Measurements from ENCODE around the gene SLC31A2.

SLC31A2 gene

GRCh38 chr9:113192455-113192854 lies 41.6 kb downstream of the SLC31A2 start:
- H3K27ac ChIP-seq = no peak overlapping the region
- TF ChIP-seq CTCF (IDR thresholded peaks at IDR 0.05) (no peak), ZFX (IDR thresholded peaks at IDR 0.05; ENCODE audit: borderline replicate concordance) (no peak)

GRCh38 chr9:113199683-113200329 lies 49.0 kb downstream of the SLC31A2 start:
- no peak for TF ChIP-seq CTCF (IDR thresholded peaks at IDR 0.05)
- no peak for TF ChIP-seq ZFX (IDR thresholded peaks at IDR 0.05; ENCODE audit: borderline replicate concordance)
- H3K27ac ChIP-seq = no peak overlapping the region

- no peak overlapping the region for H3K27ac ChIP-seq
- TF ChIP-seq ZFX (IDR thresholded peaks at IDR 0.05; ENCODE audit: borderline replicate concordance) = no peak
- TF ChIP-seq CTCF (IDR thresholded peaks at IDR 0.05) = no peak
These were observed 54.6 kb downstream of the SLC31A2 start for GRCh38 chr9:113205432-113205831.

GRCh38 chr9:113205861-113206260 lies 55.1 kb downstream of the SLC31A2 start:
- no peak for TF ChIP-seq CTCF (IDR thresholded peaks at IDR 0.05)
- no peak for TF ChIP-seq ZFX (IDR thresholded peaks at IDR 0.05; ENCODE audit: borderline replicate concordance)
- H3K27ac ChIP-seq = no peak overlapping the region

GRCh38 chr9:113210815-113211214 lies 60.0 kb downstream of the SLC31A2 start:
- no peak for TF ChIP-seq CTCF (IDR thresholded peaks at IDR 0.05)
- TF ChIP-seq ZFX (IDR thresholded peaks at IDR 0.05; ENCODE audit: borderline replicate concordance) = no peak
- no peak overlapping the region for H3K27ac ChIP-seq

All from 22Rv1 (cell line).